Esophagus (tissue), 2 donors: ENCODE results near the gene ARID1B. TPM values are rescaled to one million over a fixed set of nuclear protein-coding genes. Genes with fewer than 3 reads are reported as not detected.

ENCODE experiments used
- H3K27ac ChIP-seq, 2 donors: one replicate each; pipeline ENCODE4 v1.5.1; 2013; ENCODE audit warnings: low read depth in 2 of 2, mild to moderate bottlenecking in 2 of 2, inconsistent platforms in 1 of 2, low read length in 1 of 2, moderate library complexity in 1 of 2
- H3K27me3 ChIP-seq, 2 donors: one replicate each; pipeline ENCODE4 v1.6.1; 2013; ENCODE audit warnings: low read length in 2 of 2, control low read depth in 1 of 2, mild to moderate bottlenecking in 1 of 2; ENCODE audit not compliant: insufficient read depth in 2 of 2, control insufficient read depth in 1 of 2
- H3K36me3 ChIP-seq, 2 donors: one replicate each; pipeline ENCODE4 v1.6.1; 2013; ENCODE audit warnings: low read length in 1 of 2; ENCODE audit not compliant: control insufficient read depth in 2 of 2, insufficient read depth in 2 of 2
- H3K4me1 ChIP-seq, 2 donors: one replicate each; pipeline ENCODE4 v1.6.1; 2013; ENCODE audit warnings: low read length in 1 of 2; ENCODE audit not compliant: control insufficient read depth in 2 of 2, insufficient read depth in 2 of 2
- H3K4me3 ChIP-seq, 2 donors: one replicate each; pipeline ENCODE4 v1.5.1; 2013; ENCODE audit warnings: low read length in 2 of 2, mild to moderate bottlenecking in 2 of 2, low read depth in 1 of 2, moderate library complexity in 1 of 2
- H3K9me3 ChIP-seq, 2 donors: one replicate each; pipeline ENCODE4 v1.6.1; 2013; ENCODE audit warnings: mild to moderate bottlenecking in 2 of 2, low read depth in 1 of 2, low read length in 1 of 2, moderate library complexity in 1 of 2; ENCODE audit not compliant: control insufficient read depth in 2 of 2, insufficient read depth in 1 of 2
- WGBS, 2 donors: extraction: QIAGEN DNeasy Blood & Tissue Kit; methylation state at CpG; one replicate each; pipeline ENCODE4 v1.1.7; 2013; 5-methylcytosine and 5-hydroxymethylcytosine counted together
- polyA plus RNA-seq, 2 donors: library from polyadenylated mRNA; stranded (reverse); fragments of 200-250 nt; gene quantifications; one replicate each; pipeline ENCODE4 v1.2.3, GENCODE V29; 2013
- donor health status: healthy with polysubstance abuse.
- donor health status: Bipolar disorder and iron deficiency.

The ARID1B gene
- polyA plus RNA-seq, 2 donors, result 15.9 to 16.1 TPM

DNA sequence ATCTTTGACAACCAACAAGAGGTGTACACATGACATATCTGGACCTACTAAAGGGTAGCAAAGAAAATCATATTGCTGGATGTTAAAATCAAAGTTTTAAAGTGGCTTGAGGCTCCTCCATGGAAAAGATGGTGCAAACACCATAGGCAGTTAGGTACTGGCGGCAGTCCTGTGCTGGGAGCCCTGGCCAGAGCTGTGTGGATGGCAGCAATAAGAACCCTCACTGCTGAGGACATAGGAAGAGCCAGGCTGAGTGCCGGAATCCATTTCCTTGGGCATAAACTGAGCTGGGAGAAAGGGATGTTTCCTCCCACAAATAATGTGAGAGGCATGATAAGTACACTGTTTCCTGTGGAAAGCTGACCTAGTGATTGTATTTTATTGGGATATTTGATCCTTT, 89.9 kb downstream of the ARID1B start:
- no peak overlapping the region for H3K4me3 ChIP-seq
- no peaks in the 10 kb centered on the region for H3K36me3 ChIP-seq
- H3K9me3 ChIP-seq, result no peaks in the 10 kb centered on the region
- H3K27me3 ChIP-seq, result no peaks in the 10 kb centered on the region
- 83 to 88% methylated on average over 2 of the region's 2 CpGs for WGBS, 2 donors
- peaks cover 8 to 13% of the 10 kb centered on the region in 2 donors for H3K4me1 ChIP-seq
- H3K27ac ChIP-seq, result no peak overlapping the region

GRCh38 chr6:156868385-156868784, 91.2 kb downstream of the ARID1B start:
- H3K4me1 ChIP-seq, result peaks cover 6 to 13% of the 10 kb centered on the region in 2 donors
- WGBS, 2 donors, result 82 to 85% methylated on average over 3 of the region's 3 CpGs
- no peak overlapping the region for H3K4me3 ChIP-seq
- H3K27me3 ChIP-seq, result no peaks in the 10 kb centered on the region
- no peak overlapping the region for H3K27ac ChIP-seq
- H3K36me3 ChIP-seq, result no peaks in the 10 kb centered on the region
- H3K9me3 ChIP-seq, result no peaks in the 10 kb centered on the region

DNA sequence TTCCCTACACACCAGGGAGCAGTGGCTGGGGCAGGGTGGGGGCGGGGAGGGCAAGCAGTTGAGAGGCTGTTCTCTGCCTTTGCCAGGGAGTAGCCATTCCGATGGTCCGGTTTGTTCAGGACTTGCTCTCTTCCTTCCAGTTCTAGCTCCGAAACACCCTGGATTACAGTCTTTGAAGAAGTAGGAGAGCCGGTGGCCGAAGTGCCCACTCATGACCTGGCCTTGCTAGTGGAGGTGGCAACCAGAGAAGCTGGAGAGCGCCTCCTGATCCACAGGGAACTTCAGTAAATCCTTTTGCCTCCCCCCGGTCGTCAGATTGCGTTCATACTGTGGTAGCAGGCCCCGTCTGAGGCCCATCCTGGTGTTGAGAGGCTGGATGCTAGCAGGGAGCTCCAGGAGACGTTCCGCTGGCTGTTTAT, 92.8 kb downstream of the ARID1B start:
- Histone ChIP-seq H3K36me3 (no peaks in the 10 kb centered on the region), H3K27me3 (no peaks in the 10 kb centered on the region), H3K4me3 (no peak overlapping the region), H3K4me1 (peaks cover 8 to 13% of the 10 kb centered on the region in 2 donors), H3K27ac (no peak overlapping the region), H3K9me3 (no peaks in the 10 kb centered on the region)
- 83 to 85% methylated on average over 13 of the region's 13 CpGs for WGBS, 2 donors

GRCh38 chr6:156870924-156871539, 93.9 kb downstream of the ARID1B start:
- 69 to 71% methylated on average over 5 of the region's 5 CpGs for WGBS, 2 donors
- H3K27ac ChIP-seq, result peak overlapping the region in 1 of 2 donors; percentile 7
- no peaks in the 10 kb centered on the region for H3K9me3 ChIP-seq
- no peaks in the 10 kb centered on the region for H3K36me3 ChIP-seq
- no peaks in the 10 kb centered on the region for H3K27me3 ChIP-seq
- H3K4me3 ChIP-seq, result no peak overlapping the region
- H3K4me1 ChIP-seq, result peaks cover 8 to 12% of the 10 kb centered on the region in 2 donors

- no peaks in the 10 kb centered on the region for H3K27me3 ChIP-seq
- no peaks in the 10 kb centered on the region for H3K9me3 ChIP-seq
- no peak overlapping the region for H3K4me3 ChIP-seq
- WGBS, 2 donors, result 93% methylated on average over 8 of the region's 8 CpGs
- peak overlapping the region in 1 of 2 donors; percentile 20 for H3K27ac ChIP-seq
- H3K4me1 ChIP-seq, result peaks cover 10 to 13% of the 10 kb centered on the region in 2 donors
- no peaks in the 10 kb centered on the region for H3K36me3 ChIP-seq
These were observed 95.7 kb downstream of the ARID1B start for GRCh38 chr6:156872903-156873302.

DNA sequence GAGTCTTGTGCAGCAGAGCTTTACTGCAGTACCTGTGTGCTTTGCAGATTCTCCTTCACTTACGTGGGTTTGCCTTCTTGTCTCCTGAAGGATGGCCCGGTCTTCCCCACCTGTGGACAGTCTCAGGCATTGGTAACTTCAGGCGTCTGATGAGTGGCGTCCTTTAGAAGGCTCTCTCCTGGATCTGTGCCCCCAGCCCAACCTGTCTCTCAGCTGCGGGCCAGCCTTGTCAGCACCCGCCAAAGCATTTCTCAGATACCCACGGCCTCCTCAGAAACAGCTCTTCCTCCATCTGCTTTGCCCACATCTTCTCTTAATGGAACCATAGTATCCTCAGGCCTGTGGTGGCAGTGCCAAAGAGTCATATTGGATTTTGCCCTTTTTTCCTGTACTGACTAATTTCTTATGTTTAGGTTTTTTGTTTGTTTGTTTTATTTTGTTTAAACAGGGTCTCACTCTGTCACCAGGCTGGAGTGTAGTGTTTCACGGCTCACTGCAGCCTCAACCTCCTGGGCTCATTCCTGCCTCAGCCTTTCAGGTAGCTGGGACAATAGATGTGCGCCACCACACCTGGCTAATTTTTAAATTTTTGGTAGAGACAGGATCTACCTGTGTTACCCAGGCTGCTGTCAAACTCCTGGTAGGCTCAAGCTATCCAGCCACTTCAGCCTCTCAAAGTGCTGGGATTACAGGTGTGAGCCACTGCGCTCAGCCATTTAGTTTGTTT, 96.6 kb downstream of the ARID1B start:
- Histone ChIP-seq H3K36me3 (no peaks in the 10 kb centered on the region), H3K27ac (no peak overlapping the region), H3K9me3 (no peaks in the 10 kb centered on the region), H3K4me1 (peaks cover 10 to 17% of the 10 kb centered on the region in 2 donors), H3K4me3 (no peak overlapping the region), H3K27me3 (no peaks in the 10 kb centered on the region)
- 91 to 95% methylated on average over 10 of the region's 10 CpGs for WGBS, 2 donors

GRCh38 chr6:156875062-156875461, 97.9 kb downstream of the ARID1B start:
- H3K4me3 ChIP-seq, result no peak overlapping the region
- H3K9me3 ChIP-seq, result no peaks in the 10 kb centered on the region
- no peaks in the 10 kb centered on the region for H3K27me3 ChIP-seq
- H3K36me3 ChIP-seq, result no peaks in the 10 kb centered on the region
- H3K4me1 ChIP-seq, result peaks cover 8 to 18% of the 10 kb centered on the region in 2 donors
- H3K27ac ChIP-seq, result no peak overlapping the region
- 71 to 90% methylated on average over 2 of the region's 2 CpGs for WGBS, 2 donors

DNA sequence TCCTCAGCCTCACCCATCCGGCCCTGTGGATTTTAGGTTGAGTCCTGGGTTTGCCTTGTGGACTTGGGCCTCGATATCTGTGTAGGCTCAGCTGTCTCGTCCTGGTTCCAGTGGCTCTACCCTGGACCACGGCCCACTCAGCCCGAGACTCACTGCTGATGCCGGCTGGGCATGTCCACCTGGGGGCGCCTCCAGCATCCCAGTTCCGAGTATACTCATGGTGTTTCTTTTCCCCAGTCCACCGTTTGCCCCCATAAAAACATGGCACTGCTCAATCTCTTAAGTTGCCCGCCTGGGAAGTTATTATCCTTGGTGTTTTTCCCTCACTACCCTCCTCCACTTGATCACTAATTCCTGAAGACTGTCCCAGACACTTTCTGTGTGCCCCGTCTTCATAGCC, 99.1 kb downstream of the ARID1B start:
- WGBS, 2 donors, result 89 to 91% methylated on average over 11 of the region's 11 CpGs
- H3K4me1 ChIP-seq, result peaks cover 4 to 18% of the 10 kb centered on the region in 2 donors
- no peaks in the 10 kb centered on the region for H3K36me3 ChIP-seq
- no peak overlapping the region for H3K4me3 ChIP-seq
- no peaks in the 10 kb centered on the region for H3K27me3 ChIP-seq
- no peak overlapping the region for H3K27ac ChIP-seq
- H3K9me3 ChIP-seq, result no peaks in the 10 kb centered on the region

- H3K27me3 ChIP-seq, result no peaks in the 10 kb centered on the region
- H3K4me1 ChIP-seq, result peaks cover 4 to 16% of the 10 kb centered on the region in 2 donors
- no peaks in the 10 kb centered on the region for H3K9me3 ChIP-seq
- no peaks in the 10 kb centered on the region for H3K36me3 ChIP-seq
- H3K4me3 ChIP-seq, result no peak overlapping the region
- WGBS, 2 donors, result 70 to 78% methylated on average over 10 of the region's 10 CpGs
- no peak overlapping the region for H3K27ac ChIP-seq
These were observed 100.1 kb downstream of the ARID1B start for GRCh38 chr6:156877126-156877863.
